ENCODE data around the gene STING1. TPM values are rescaled to one million over a fixed set of nuclear protein-coding genes. Genes with fewer than 3 reads are reported as not detected.
"Not testable (repeated sequence)": the region's sequence is repeated elsewhere in the genome, so short reads cannot be mapped to it uniquely, and the experiment has no call there.

STING1 gene
- total RNA-seq, 2 donors from 2014 or later = 0.20 TPM; not detected in 1

- Mint-ChIP-seq H3K9me3 (no peaks in the 10 kb centered on the region), H3K4me1 (peaks cover 10% of the 10 kb centered on the region), H3K27ac (no peak overlapping the region), H3K36me3 (ENCODE audit: low read depth) (no peaks in the 10 kb centered on the region), H3K27me3 (ENCODE audit: insufficient read depth) (peaks cover 5% of the 10 kb centered on the region), H3K4me3 (no peak overlapping the region)
- Histone ChIP-seq H3K27me3 (ENCODE audit: control insufficient read depth, insufficient read depth, low read length, poor library complexity, severe bottlenecking) (no peaks in the 10 kb centered on the region), H3K27ac (ENCODE audit: low read depth, low read length) (no peak overlapping the region), H3K4me1 (ENCODE audit: control insufficient read depth, insufficient read depth, low read length) (no peaks in the 10 kb centered on the region), H3K9me3 (ENCODE audit: control insufficient read depth, low read length) (no peaks in the 10 kb centered on the region), H3K4me3 (ENCODE audit: low read length) (no peak overlapping the region), H3K36me3 (ENCODE audit: control insufficient read depth, insufficient read depth, low read length) (no peaks in the 10 kb centered on the region), H3K9ac (ENCODE audit: extremely low read depth, low read length, poor library complexity, severe bottlenecking) (no peak overlapping the region)
- TF ChIP-seq CTCF (conservative IDR thresholded peaks at IDR 0.05) = no peak
- DNase-seq = no peak
- WGBS, 2 experiments (ENCODE audit: insufficient coverage in 1 of 2, insufficient read length in 1 of 2) = 94 to 97% methylated on average over 3 to 5 of the region's 5 CpGs
Observed at GRCh38 chr5:139446956-139447779, 35.4 kb downstream of the STING1 start.

GRCh38 chr5:139445325-139446170 is 37.0 kb downstream of the STING1 start:
- no peak for TF ChIP-seq CTCF (conservative IDR thresholded peaks at IDR 0.05)
- peaks cover 6% of the 10 kb centered on the region for H3K27me3 Mint-ChIP-seq (ENCODE audit: insufficient read depth)
- no peaks in the 10 kb centered on the region for H3K4me1 ChIP-seq (ENCODE audit: control insufficient read depth, insufficient read depth, low read length)
- no peaks in the 10 kb centered on the region for H3K9me3 ChIP-seq (ENCODE audit: control insufficient read depth, low read length)
- 80 to 90% methylated on average over 5 to 7 of the region's 7 CpGs for WGBS, 2 experiments (ENCODE audit: insufficient coverage in 1 of 2, insufficient read length in 1 of 2)
- H3K27ac ChIP-seq (ENCODE audit: low read depth, low read length) = no peak overlapping the region
- H3K4me3 Mint-ChIP-seq = no peak overlapping the region
- H3K36me3 Mint-ChIP-seq (ENCODE audit: low read depth) = no peaks in the 10 kb centered on the region
- no peaks in the 10 kb centered on the region for H3K27me3 ChIP-seq (ENCODE audit: control insufficient read depth, insufficient read depth, low read length, poor library complexity, severe bottlenecking)
- no peak overlapping the region for H3K4me3 ChIP-seq (ENCODE audit: low read length)
- H3K9me3 Mint-ChIP-seq = no peaks in the 10 kb centered on the region
- DNase-seq = no peak
- no peak overlapping the region for H3K9ac ChIP-seq (ENCODE audit: extremely low read depth, low read length, poor library complexity, severe bottlenecking)
- H3K4me1 Mint-ChIP-seq = peaks cover 10% of the 10 kb centered on the region
- no peak overlapping the region for H3K27ac Mint-ChIP-seq
- H3K36me3 ChIP-seq (ENCODE audit: control insufficient read depth, insufficient read depth, low read length) = no peaks in the 10 kb centered on the region

- WGBS, 2 experiments (ENCODE audit: insufficient coverage in 1 of 2, insufficient read length in 1 of 2) = 71 to 75% methylated on average over 3 to 4 of the region's 4 CpGs
- H3K4me1 ChIP-seq (ENCODE audit: control insufficient read depth, insufficient read depth, low read length) = no peaks in the 10 kb centered on the region
- H3K9ac ChIP-seq (ENCODE audit: extremely low read depth, low read length, poor library complexity, severe bottlenecking) = no peak overlapping the region
- Mint-ChIP-seq H3K4me3 (no peak overlapping the region), H3K4me1 (peaks cover 13% of the 10 kb centered on the region), H3K27ac (no peak overlapping the region), H3K36me3 (ENCODE audit: low read depth) (no peaks in the 10 kb centered on the region), H3K27me3 (ENCODE audit: insufficient read depth) (peaks cover 6% of the 10 kb centered on the region), H3K9me3 (no peaks in the 10 kb centered on the region)
- H3K27me3 ChIP-seq (ENCODE audit: control insufficient read depth, insufficient read depth, low read length, poor library complexity, severe bottlenecking) = no peaks in the 10 kb centered on the region
- no peak for TF ChIP-seq CTCF (conservative IDR thresholded peaks at IDR 0.05)
- no peak overlapping the region for H3K4me3 ChIP-seq (ENCODE audit: low read length)
- no peaks in the 10 kb centered on the region for H3K9me3 ChIP-seq (ENCODE audit: control insufficient read depth, low read length)
- H3K27ac ChIP-seq (ENCODE audit: low read depth, low read length) = no peak overlapping the region
- DNase-seq = no peak
- H3K36me3 ChIP-seq (ENCODE audit: control insufficient read depth, insufficient read depth, low read length) = no peaks in the 10 kb centered on the region
Observed at GRCh38 chr5:139443831-139444453, 38.6 kb downstream of the STING1 start.

- not testable (repeated sequence) for H3K9me3 Mint-ChIP-seq; H3K27me3 Mint-ChIP-seq (ENCODE audit: insufficient read depth); H3K27ac ChIP-seq (ENCODE audit: low read depth, low read length); H3K9ac ChIP-seq (ENCODE audit: extremely low read depth, low read length, poor library complexity, severe bottlenecking); H3K4me3 ChIP-seq (ENCODE audit: low read length); DNase-seq; H3K27ac Mint-ChIP-seq; H3K36me3 Mint-ChIP-seq (ENCODE audit: low read depth); H3K4me3 Mint-ChIP-seq; H3K36me3 ChIP-seq (ENCODE audit: control insufficient read depth, insufficient read depth, low read length); H3K4me1 ChIP-seq (ENCODE audit: control insufficient read depth, insufficient read depth, low read length); H3K9me3 ChIP-seq (ENCODE audit: control insufficient read depth, low read length); H3K27me3 ChIP-seq (ENCODE audit: control insufficient read depth, insufficient read depth, low read length, poor library complexity, severe bottlenecking)
- WGBS, 2 experiments (ENCODE audit: insufficient coverage in 1 of 2, insufficient read length in 1 of 2) = 90 to 94% methylated on average over 12 to 17 of the region's 17 CpGs
- H3K4me1 Mint-ChIP-seq = peaks cover 20% of the 10 kb centered on the region
Observed at GRCh38 chr5:139440416-139440815, 42.1 kb downstream of the STING1 start.

All from endodermal cell (in vitro differentiated cells).